A549 treated with CpdA at 1 μM for 4 hours (cell line): ENCODE results near the gene GPR139. TPM values are rescaled to one million over a fixed set of nuclear protein-coding genes. Genes with fewer than 3 reads are reported as not detected.

Experiments used
- total RNA-seq: library from RNA; stranded (reverse); fragments of 200-300 nt; extraction: Qiagen RNA extraction; gene quantifications from 5 replicates; pipeline ENCODE4 v1.2.3, GENCODE V29; 2022; ENCODE audit warnings: low read depth

Gene GPR139
- total RNA-seq: not detected in 5 replicates

DNA sequence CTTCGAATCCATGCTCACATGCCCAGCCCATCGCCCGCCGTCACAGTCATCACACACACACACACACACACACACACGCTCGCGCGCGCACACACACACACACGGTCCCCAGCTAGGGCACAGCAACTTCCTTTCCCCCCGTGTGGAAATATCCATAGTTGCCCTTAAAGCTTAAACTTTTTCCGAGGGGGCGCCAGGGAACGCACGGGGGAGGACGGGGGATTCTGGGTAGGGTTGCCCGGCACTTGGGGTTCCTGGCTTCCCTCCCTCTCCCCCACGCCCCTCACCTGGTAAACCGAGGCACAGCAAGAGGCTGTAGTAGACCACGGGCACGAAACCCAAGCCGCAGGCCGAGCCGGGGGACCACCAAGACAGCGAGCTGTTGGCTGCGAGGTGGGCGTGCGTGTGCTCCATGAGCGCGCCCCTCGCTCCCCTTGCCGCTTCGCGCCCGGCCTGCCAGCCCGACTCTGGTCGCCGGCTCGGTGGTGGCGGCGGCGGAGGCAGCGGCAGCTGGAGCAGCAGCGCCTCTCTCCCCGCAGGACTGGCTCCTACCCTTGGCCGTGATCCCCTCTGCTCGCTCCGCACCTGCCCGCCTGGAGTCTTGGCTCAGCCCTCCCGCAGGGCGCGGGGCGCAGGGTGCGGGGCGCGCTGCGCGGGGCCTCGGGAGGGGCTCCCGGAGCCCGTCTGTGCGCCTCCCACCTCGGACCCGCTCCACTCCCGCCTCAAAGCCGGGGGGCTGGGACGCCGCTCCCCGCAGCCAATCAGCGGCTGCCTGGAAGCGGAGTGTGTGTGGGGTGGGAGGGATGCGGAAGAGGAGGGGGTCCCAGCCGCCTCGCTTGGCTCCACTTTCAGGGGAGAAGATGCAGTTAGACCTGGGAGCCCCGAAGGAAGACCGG lies at the start of gene GPR139:
Gene GPR139 (minus strand): TSS at position 688 of the 896 bp plus-strand sequence. CDS start 274 bp downstream, at position 414.

Other genes starting within 250 kb of the GPR139 start
- 25.7 to 30.8 TPM (median 27.8 TPM) in 5 replicates for gene GPRC5B, start 189.0 kb downstream of the GPR139 start, total RNA-seq